Endothelial cell (in vitro differentiated cells): Measurements from ENCODE around the gene CDK8. TPM values are rescaled to one million over a fixed set of nuclear protein-coding genes. Genes with fewer than 3 reads are reported as not detected.

Experiments
- DNase-seq: peaks from one replicate; pipeline ENCODE4 v3.0.0; 2021; ENCODE audit warnings: low spot score
- H3K27ac Mint-ChIP-seq: one replicate; pipeline ENCODE4 v1.8.0; 2021; ENCODE audit warnings: mixed read lengths, inconsistent platforms; ENCODE audit not compliant: unreplicated experiment
- H3K27me3 Mint-ChIP-seq: one replicate; pipeline ENCODE4 v1.8.0; 2021; ENCODE audit warnings: mild to moderate bottlenecking, moderate library complexity, mixed read lengths, inconsistent platforms; ENCODE audit not compliant: unreplicated experiment
- H3K36me3 Mint-ChIP-seq: one replicate; pipeline ENCODE4 v1.8.0; 2021; ENCODE audit warnings: mild to moderate bottlenecking, low read depth, mixed read lengths, inconsistent platforms; ENCODE audit not compliant: unreplicated experiment
- H3K4me1 Mint-ChIP-seq: one replicate; pipeline ENCODE4 v1.8.0; 2021; ENCODE audit warnings: mild to moderate bottlenecking, mixed read lengths, inconsistent platforms; ENCODE audit not compliant: unreplicated experiment
- H3K4me3 Mint-ChIP-seq: one replicate; pipeline ENCODE4 v1.8.0; 2021; ENCODE audit warnings: mild to moderate bottlenecking, mixed read lengths, inconsistent platforms; ENCODE audit not compliant: unreplicated experiment
- H3K9me3 Mint-ChIP-seq: one replicate; pipeline ENCODE4 v1.8.0; 2021; ENCODE audit warnings: mixed read lengths, inconsistent platforms; ENCODE audit not compliant: unreplicated experiment
- CTCF ChIP-seq: fragments of 200-600 bp; sonication (generic); IDR thresholded peaks from one replicate; pipeline ENCODE4 v1.5.0; 2021; ENCODE audit warnings: antibody characterized with exemption; ENCODE audit not compliant: unreplicated experiment
- total RNA-seq: library from RNA; stranded (reverse); fragmentation: NEBNext Ultra II Directional; extraction: Animal tissue kit (Norgen Biotek cat#: 25700); gene quantifications from one replicate; pipeline ENCODE4 v1.2.1, GENCODE V29; 2021; ENCODE audit not compliant: unreplicated experiment

Gene CDK8
- total RNA-seq, 1 donor from 2014 or later: 18.1 TPM

- no peak for TF ChIP-seq CTCF
- Mint-ChIP-seq H3K36me3 (peaks cover 9% of the 10 kb centered on the region), H3K27me3 (no peaks in the 10 kb centered on the region), H3K27ac (no peak overlapping the region), H3K4me1 (no peaks in the 10 kb centered on the region), H3K4me3 (no peak overlapping the region), H3K9me3 (no peaks in the 10 kb centered on the region)
- DNase-seq: no peak
Measured at GRCh38 chr13:26386026-26386425, 132.1 kb downstream of the CDK8 start.

- DNase-seq: no peak
- H3K4me1 Mint-ChIP-seq: peaks cover 6% of the 10 kb centered on the region
- H3K9me3 Mint-ChIP-seq: no peaks in the 10 kb centered on the region
- H3K36me3 Mint-ChIP-seq: peaks cover 9% of the 10 kb centered on the region
- H3K4me3 Mint-ChIP-seq: no peak overlapping the region
- no peaks in the 10 kb centered on the region for H3K27me3 Mint-ChIP-seq
- no peak overlapping the region for H3K27ac Mint-ChIP-seq
- no peak for TF ChIP-seq CTCF
Measured at GRCh38 chr13:26390203-26390602, 136.3 kb downstream of the CDK8 start.

- Mint-ChIP-seq H3K36me3 (no peaks in the 10 kb centered on the region), H3K4me3 (no peak overlapping the region), H3K9me3 (no peaks in the 10 kb centered on the region), H3K27ac (no peak overlapping the region), H3K4me1 (no peaks in the 10 kb centered on the region), H3K27me3 (no peaks in the 10 kb centered on the region)
- no peak for DNase-seq
- no peak for TF ChIP-seq CTCF
Measured at GRCh38 chr13:26400545-26400944, 146.6 kb downstream of the CDK8 start.

- H3K27me3 Mint-ChIP-seq: peaks cover 1% of the 10 kb centered on the region
- peaks cover 1% of the 10 kb centered on the region for H3K36me3 Mint-ChIP-seq
- no peak overlapping the region for H3K4me3 Mint-ChIP-seq
- no peaks in the 10 kb centered on the region for H3K9me3 Mint-ChIP-seq
- H3K27ac Mint-ChIP-seq: no peak overlapping the region
- no peaks in the 10 kb centered on the region for H3K4me1 Mint-ChIP-seq
- DNase-seq: no peak
- no peak for TF ChIP-seq CTCF
Measured at GRCh38 chr13:26401069-26401468, 147.1 kb downstream of the CDK8 start.

- Mint-ChIP-seq H3K27me3 (peaks cover 3% of the 10 kb centered on the region), H3K4me3 (no peak overlapping the region), H3K27ac (no peak overlapping the region), H3K36me3 (peaks cover 6% of the 10 kb centered on the region), H3K9me3 (no peaks in the 10 kb centered on the region), H3K4me1 (no peaks in the 10 kb centered on the region)
- no peak for DNase-seq
- no peak for TF ChIP-seq CTCF
Measured at GRCh38 chr13:26401578-26402021, 147.7 kb downstream of the CDK8 start.
